HCT116 (cell line): Measurements from ENCODE around the gene HCFC2. TPM values are rescaled to one million over a fixed set of nuclear protein-coding genes. Genes with fewer than 3 reads are reported as not detected.
A peak's percentile ranks its signal among the peaks of the same experiment; 100 is the strongest.

Experiments
- ATAC-seq: fragments of 200-7000 bp; cut with Tn5 transposase; 2 replicates; pipeline ENCODE4 v1.9.1; 2020; ENCODE audit warnings: mild to moderate bottlenecking, moderate library complexity
- BruUV-seq: library from RNA; stranded (reverse); fragments of 400-500 nt; replicated peaks from 2 replicates; lab custom pipeline; 2021; lab: Mats Ljungman, UMichigan
- CTCF ChIA-PET: fragments of 300-600 bp; sonication (Branson Sonifier 250); formaldehyde crosslinking; loops from one replicate; lab custom pipeline; 2021; ENCODE audit warnings: antibody characterized with exemption; lab: Charles Lee
- POLR2A ChIA-PET: fragments of 300-600, 350-600 bp; sonication (Branson Sonifier 250); formaldehyde crosslinking; loops from one replicate; lab custom pipeline; 2021; ENCODE audit warnings: antibody characterized with exemption; lab: Charles Lee
- RAD21 ChIA-PET, 2 experiments: fragments of 300-600 bp; sonication (Branson Sonifier 250); formaldehyde crosslinking; loops; one replicate each; lab custom pipeline; 2023; ENCODE audit warnings: low total read pairs in 2 of 2; ENCODE audit not compliant: uncharacterized antibody in 2 of 2, unreplicated experiment in 2 of 2, low non-redundant PET in 1 of 2; lab: Charles Lee
- DNase-seq: peaks from one replicate; pipeline ENCODE4 v3.0.0-alpha.2; 2010; ENCODE audit warnings: low read depth, low spot score
- H2AFZ ChIP-seq: fragments of 200-600 bp; shearing (Covaris generic), sonication (generic); 2 replicates; pipeline ENCODE4 v1.6.1; 2017; ENCODE audit warnings: low read depth, mixed run types, mixed read lengths, antibody characterized with exemption, low read length; ENCODE audit not compliant: poor library complexity, severe bottlenecking
- H3K27ac ChIP-seq: 2 replicates; pipeline ENCODE4 v1.5.1; 2012; ENCODE audit warnings: low read depth, low read length
- H3K27me3 ChIP-seq: fragments of 200-600 bp; sonication (generic); 2 replicates; pipeline ENCODE4 v1.6.1; 2016; ENCODE audit warnings: mixed run types, low read length, mixed read lengths; ENCODE audit not compliant: insufficient read depth
- H3K36me3 ChIP-seq, 2 experiments: fragments of 200-500 bp in 1 of 2; fragments of 200-600 bp in 1 of 2; sonication (Bioruptor generic) in 1 of 2; sonication (generic) in 1 of 2; 2 replicates each; pipeline versions ENCODE4 v1.5.1 to v1.6.1; 2014 to 2016; ENCODE audit warnings: low read length in 2 of 2, inconsistent platforms in 1 of 2, mixed read lengths in 1 of 2, mixed run types in 1 of 2; ENCODE audit not compliant: insufficient read depth in 2 of 2, control insufficient read depth in 1 of 2
- H3K4me1 ChIP-seq, 2 experiments: fragments of 200-600 bp in 1 of 2; sonication (generic) in 1 of 2; 2 replicates each; pipeline versions ENCODE4 v1.5.1 to v1.6.1; 2012 to 2017; ENCODE audit warnings: low read length in 2 of 2, inconsistent platforms in 1 of 2, mild to moderate bottlenecking in 1 of 2, mixed read lengths in 1 of 2, mixed run types in 1 of 2, moderate library complexity in 1 of 2; ENCODE audit not compliant: insufficient read depth in 2 of 2, control insufficient read depth in 1 of 2
- H3K4me2 ChIP-seq: fragments of 200-600 bp; sonication (generic); 2 replicates; pipeline ENCODE4 v1.6.1; 2017; ENCODE audit warnings: mixed run types, low read length, mixed read lengths
- H3K4me3 ChIP-seq, 2 experiments: fragments of 200-600 bp in 1 of 2; sonication (generic) in 1 of 2; replicated peaks in 1 of 2; 2 replicates each; pipeline ENCODE4 v1.5.1; 2011 to 2016; ENCODE audit warnings: low read length in 2 of 2, control low read depth in 1 of 2, low read depth in 1 of 2, mild to moderate bottlenecking in 1 of 2, mixed read lengths in 1 of 2, mixed run types in 1 of 2
- H3K79me2 ChIP-seq: fragments of 200-600 bp; sonication (generic); 2 replicates; pipeline ENCODE4 v1.6.1; 2017; ENCODE audit warnings: mild to moderate bottlenecking, mixed run types, low read length, moderate library complexity, mixed read lengths; ENCODE audit not compliant: insufficient read depth
- H3K9ac ChIP-seq: fragments of 200-600 bp; sonication (generic); 2 replicates; pipeline ENCODE4 v1.6.1; 2016; ENCODE audit warnings: low read length, mixed read lengths
- H3K9me2 ChIP-seq: fragments of 200-600 bp; sonication (generic), shearing (Covaris generic); 2 replicates; pipeline ENCODE4 v1.6.1; 2017; ENCODE audit warnings: mixed run types, mild to moderate bottlenecking, moderate library complexity; ENCODE audit not compliant: insufficient read depth
- H3K9me3 ChIP-seq, 2 experiments: fragments of 200-500 bp in 1 of 2; fragments of 200-600 bp in 1 of 2; sonication (Bioruptor generic) in 1 of 2; sonication (generic) in 1 of 2; 2 replicates each; pipeline ENCODE4 v1.6.1; 2014 to 2017; ENCODE audit warnings: low read length in 2 of 2, mixed read lengths in 2 of 2, inconsistent platforms in 1 of 2, low read depth in 1 of 2, mild to moderate bottlenecking in 1 of 2, mixed run types in 1 of 2, moderate library complexity in 1 of 2; ENCODE audit not compliant: control insufficient read depth in 1 of 2, insufficient read depth in 1 of 2
- H4K20me1 ChIP-seq: fragments of 200-600 bp; sonication (generic), shearing (Covaris generic); 2 replicates; pipeline ENCODE4 v1.6.1; 2017; ENCODE audit warnings: mixed run types, mild to moderate bottlenecking, moderate library complexity; ENCODE audit not compliant: insufficient read depth
- CBX3 ChIP-seq: IDR thresholded peaks from 2 replicates; pipeline ENCODE4 v1.6.1; 2012; ENCODE audit warnings: low read depth
- CEBPB ChIP-seq: IDR thresholded peaks from 2 replicates; pipeline ENCODE4 v1.6.1; 2012; ENCODE audit warnings: low read depth
- EZH2 ChIP-seq: fragments of 200-600 bp; sonication (generic); IDR thresholded peaks from 2 replicates; pipeline ENCODE4 v1.6.1; 2017; ENCODE audit warnings: antibody characterized with exemption, mixed run types
- FOSL1 ChIP-seq: IDR thresholded peaks from 2 replicates; pipeline ENCODE4 v1.6.1; 2012; ENCODE audit warnings: low read depth
- POLR2A ChIP-seq: IDR thresholded peaks from 2 replicates; pipeline ENCODE4 v1.7.0; 2011; ENCODE audit warnings: borderline replicate concordance; ENCODE audit not compliant: insufficient read depth, insufficient read length; ENCODE audit errors: extremely low read depth
- POLR2AphosphoS5 ChIP-seq: IDR thresholded peaks from 2 replicates; pipeline ENCODE4 v1.6.1; 2011; ENCODE audit warnings: mild to moderate bottlenecking, low read depth, low read length, moderate library complexity
- SIN3A ChIP-seq: IDR thresholded peaks from 2 replicates; pipeline ENCODE4 v1.6.1; 2012; ENCODE audit warnings: low read depth
- TCF7L2 ChIP-seq: IDR thresholded peaks from 2 replicates; pipeline ENCODE4 v1.7.0; 2011; ENCODE audit warnings: borderline replicate concordance, inconsistent platforms; ENCODE audit not compliant: insufficient read depth, insufficient read length; ENCODE audit errors: extremely low read depth
- YY1 ChIP-seq: IDR thresholded peaks from 2 replicates; pipeline ENCODE4 v1.6.1; 2011; ENCODE audit warnings: low read length, low read depth, moderate library complexity, mild to moderate bottlenecking; ENCODE audit not compliant: insufficient replicate concordance; ENCODE audit errors: extremely low read depth
- ZFX ChIP-seq: fragments of 450-650 bp; IDR thresholded peaks from 2 replicates; pipeline ENCODE4 v1.6.1; 2017
- ZNF274 ChIP-seq: fragments of 200-500 bp; sonication (Bioruptor generic); IDR thresholded peaks from 2 replicates; pipeline ENCODE4 v1.6.1; 2014; ENCODE audit warnings: mild to moderate bottlenecking, low read depth, low read length, inconsistent platforms
- intact Hi-C: fragments of 100-400 bp; cut with micrococcal nuclease; formaldehyde crosslinking; loops from 2 replicates; pipeline ENCODE4 v1.10.0; 2022
- total RNA-seq: library from RNA; stranded (reverse); gene quantifications from one replicate; pipeline ENCODE4 v1.2.1, GENCODE V29; 2021; ENCODE audit not compliant: unreplicated experiment
- TF ChIP-seq, protein P1 (sequence below): IDR thresholded peaks from 2 replicates; pipeline ENCODE4 v1.6.1; 2011; ENCODE audit warnings: mild to moderate bottlenecking, low read length, moderate library complexity; ENCODE audit not compliant: insufficient replicate concordance; ENCODE audit errors: extremely low read depth
- TF ChIP-seq, protein P2 (sequence below): IDR thresholded peaks from 2 replicates; pipeline ENCODE4 v1.6.1; 2012
- TF ChIP-seq, protein P3 (sequence below): IDR thresholded peaks from 2 replicates; pipeline ENCODE4 v1.6.1; 2012; ENCODE audit warnings: low read depth
- TF ChIP-seq, protein P4 (sequence below), 3 experiments: fragments of 200-600 bp in 1 of 3; sonication (generic) in 1 of 3; IDR thresholded peaks in 2 of 3; conservative IDR thresholded peaks in 1 of 3; 2 replicates each; pipeline ENCODE4 v1.5.1; 2012 to 2017; ENCODE audit warnings: low read depth in 2 of 3, low read length in 2 of 3, antibody characterized with exemption in 1 of 3, borderline replicate concordance in 1 of 3, control low read depth in 1 of 3, mild to moderate bottlenecking in 1 of 3, mixed read lengths in 1 of 3, mixed run types in 1 of 3, moderate library complexity in 1 of 3; ENCODE audit not compliant: insufficient read depth in 1 of 3

HCFC2 gene
- total RNA-seq, 1 experiment from 2014 or later: 4.9 TPM

DNA sequence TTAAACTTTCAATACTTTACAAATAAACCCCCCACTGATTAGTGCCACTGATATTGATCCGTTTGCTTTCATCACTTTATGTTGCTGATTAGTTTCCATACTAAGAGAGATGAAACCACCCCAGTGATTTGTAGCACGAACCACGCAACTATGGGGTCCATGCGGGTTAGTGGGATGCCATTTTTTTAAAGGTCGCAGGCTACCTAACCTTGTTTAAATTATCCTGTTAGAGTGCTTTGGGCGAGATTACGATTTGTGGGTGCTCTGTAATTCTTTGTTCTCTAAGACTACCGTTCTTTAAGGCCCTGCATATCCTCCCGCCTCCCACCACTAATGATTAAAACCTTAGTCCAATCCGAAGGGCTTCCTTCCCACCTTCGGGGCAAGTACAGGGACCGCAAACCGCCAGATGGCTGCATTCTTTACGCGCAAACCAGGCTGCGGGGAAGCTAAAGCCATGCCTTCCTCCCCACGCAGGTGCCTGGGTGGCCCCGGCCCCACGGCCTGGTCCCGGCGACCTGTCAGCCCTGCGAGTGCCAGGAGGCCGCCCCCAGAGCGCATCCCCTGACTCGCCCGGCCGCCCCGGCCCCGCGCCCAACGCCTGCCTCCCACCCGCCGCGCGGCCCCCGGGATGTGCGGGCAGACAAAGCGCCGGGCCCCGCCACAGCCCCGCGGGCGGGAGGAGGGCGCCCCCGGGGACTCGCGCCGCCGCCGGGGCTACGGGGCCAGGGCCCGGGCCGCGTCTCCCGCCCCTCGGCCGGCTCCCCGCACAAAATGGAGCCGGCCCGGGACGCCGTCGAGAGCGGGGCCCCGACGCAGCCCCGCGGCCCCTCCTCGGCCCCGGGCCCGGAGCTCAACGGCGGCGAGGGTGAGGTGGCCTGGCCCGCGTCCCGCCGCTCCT lies 72.9 kb downstream of the HCFC2 start:
- ChIA-PET RAD21 (no interaction called here), POLR2A (interaction anchor here (0.7 to 1.4 kb wide), 2 partner anchors 9 to 151 kb away, joined by 3 to 4 read pairs; no protein-coding TSS in a partner anchor), CTCF (interaction anchor here (1.7 kb wide), 1 partner anchor 28 kb away, joined by 4 read pairs; no protein-coding TSS in a partner anchor)
- Histone ChIP-seq H3K9ac (peak overlapping the region; percentile 79), H3K79me2 (peaks cover 30% of the 10 kb centered on the region), H3K36me3 (peaks cover 2 to 9% of the 10 kb centered on the region in 2 experiments; a peak in 3 of 4 replicates), H3K9me2 (no peaks in the 10 kb centered on the region), H3K9me3 (no peaks in the 10 kb centered on the region), H3K27ac (peak overlapping the region; percentile 94), H3K4me2 (peak overlapping the region; percentile 86), H3K4me1 (peaks cover 12 to 21% of the 10 kb centered on the region in 2 experiments), H3K4me3 (peak overlapping the region; percentile 77 to 89), H2AFZ (no peak overlapping the region), H3K27me3 (no peaks in the 10 kb centered on the region), H4K20me1 (no peaks in the 10 kb centered on the region)
- no TSS peak for BruUV-seq
- peak; percentile 23 for ATAC-seq
- DNase-seq: no peak
- intact Hi-C loops: no loop called here
- TF ChIP-seq ZNF274 (no peak), CEBPB (no peak), YY1 (no peak), TCF7L2 (no peak), FOSL1 (no peak), POLR2AphosphoS5 (peak; percentile 20; the same call in 1 of the 2 replicates), SIN3A (no peak), POLR2A (no peak), ZFX (peak; percentile 92; the same call in 1 of the 2 replicates), CBX3 (no peak), EZH2 (no peak)
- TF ChIP-seq, protein P1, sequence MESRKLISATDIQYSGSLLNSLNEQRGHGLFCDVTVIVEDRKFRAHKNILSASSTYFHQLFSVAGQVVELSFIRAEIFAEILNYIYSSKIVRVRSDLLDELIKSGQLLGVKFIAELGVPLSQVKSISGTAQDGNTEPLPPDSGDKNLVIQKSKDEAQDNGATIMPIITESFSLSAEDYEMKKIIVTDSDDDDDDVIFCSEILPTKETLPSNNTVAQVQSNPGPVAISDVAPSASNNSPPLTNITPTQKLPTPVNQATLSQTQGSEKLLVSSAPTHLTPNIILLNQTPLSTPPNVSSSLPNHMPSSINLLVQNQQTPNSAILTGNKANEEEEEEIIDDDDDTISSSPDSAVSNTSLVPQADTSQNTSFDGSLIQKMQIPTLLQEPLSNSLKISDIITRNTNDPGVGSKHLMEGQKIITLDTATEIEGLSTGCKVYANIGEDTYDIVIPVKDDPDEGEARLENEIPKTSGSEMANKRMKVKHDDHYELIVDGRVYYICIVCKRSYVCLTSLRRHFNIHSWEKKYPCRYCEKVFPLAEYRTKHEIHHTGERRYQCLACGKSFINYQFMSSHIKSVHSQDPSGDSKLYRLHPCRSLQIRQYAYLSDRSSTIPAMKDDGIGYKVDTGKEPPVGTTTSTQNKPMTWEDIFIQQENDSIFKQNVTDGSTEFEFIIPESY: no peak
- TF ChIP-seq, protein P2, sequence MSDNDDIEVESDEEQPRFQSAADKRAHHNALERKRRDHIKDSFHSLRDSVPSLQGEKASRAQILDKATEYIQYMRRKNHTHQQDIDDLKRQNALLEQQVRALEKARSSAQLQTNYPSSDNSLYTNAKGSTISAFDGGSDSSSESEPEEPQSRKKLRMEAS: no peak
- TF ChIP-seq, protein P3, sequence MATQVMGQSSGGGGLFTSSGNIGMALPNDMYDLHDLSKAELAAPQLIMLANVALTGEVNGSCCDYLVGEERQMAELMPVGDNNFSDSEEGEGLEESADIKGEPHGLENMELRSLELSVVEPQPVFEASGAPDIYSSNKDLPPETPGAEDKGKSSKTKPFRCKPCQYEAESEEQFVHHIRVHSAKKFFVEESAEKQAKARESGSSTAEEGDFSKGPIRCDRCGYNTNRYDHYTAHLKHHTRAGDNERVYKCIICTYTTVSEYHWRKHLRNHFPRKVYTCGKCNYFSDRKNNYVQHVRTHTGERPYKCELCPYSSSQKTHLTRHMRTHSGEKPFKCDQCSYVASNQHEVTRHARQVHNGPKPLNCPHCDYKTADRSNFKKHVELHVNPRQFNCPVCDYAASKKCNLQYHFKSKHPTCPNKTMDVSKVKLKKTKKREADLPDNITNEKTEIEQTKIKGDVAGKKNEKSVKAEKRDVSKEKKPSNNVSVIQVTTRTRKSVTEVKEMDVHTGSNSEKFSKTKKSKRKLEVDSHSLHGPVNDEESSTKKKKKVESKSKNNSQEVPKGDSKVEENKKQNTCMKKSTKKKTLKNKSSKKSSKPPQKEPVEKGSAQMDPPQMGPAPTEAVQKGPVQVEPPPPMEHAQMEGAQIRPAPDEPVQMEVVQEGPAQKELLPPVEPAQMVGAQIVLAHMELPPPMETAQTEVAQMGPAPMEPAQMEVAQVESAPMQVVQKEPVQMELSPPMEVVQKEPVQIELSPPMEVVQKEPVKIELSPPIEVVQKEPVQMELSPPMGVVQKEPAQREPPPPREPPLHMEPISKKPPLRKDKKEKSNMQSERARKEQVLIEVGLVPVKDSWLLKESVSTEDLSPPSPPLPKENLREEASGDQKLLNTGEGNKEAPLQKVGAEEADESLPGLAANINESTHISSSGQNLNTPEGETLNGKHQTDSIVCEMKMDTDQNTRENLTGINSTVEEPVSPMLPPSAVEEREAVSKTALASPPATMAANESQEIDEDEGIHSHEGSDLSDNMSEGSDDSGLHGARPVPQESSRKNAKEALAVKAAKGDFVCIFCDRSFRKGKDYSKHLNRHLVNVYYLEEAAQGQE: no peak
- TF ChIP-seq, protein P4, sequence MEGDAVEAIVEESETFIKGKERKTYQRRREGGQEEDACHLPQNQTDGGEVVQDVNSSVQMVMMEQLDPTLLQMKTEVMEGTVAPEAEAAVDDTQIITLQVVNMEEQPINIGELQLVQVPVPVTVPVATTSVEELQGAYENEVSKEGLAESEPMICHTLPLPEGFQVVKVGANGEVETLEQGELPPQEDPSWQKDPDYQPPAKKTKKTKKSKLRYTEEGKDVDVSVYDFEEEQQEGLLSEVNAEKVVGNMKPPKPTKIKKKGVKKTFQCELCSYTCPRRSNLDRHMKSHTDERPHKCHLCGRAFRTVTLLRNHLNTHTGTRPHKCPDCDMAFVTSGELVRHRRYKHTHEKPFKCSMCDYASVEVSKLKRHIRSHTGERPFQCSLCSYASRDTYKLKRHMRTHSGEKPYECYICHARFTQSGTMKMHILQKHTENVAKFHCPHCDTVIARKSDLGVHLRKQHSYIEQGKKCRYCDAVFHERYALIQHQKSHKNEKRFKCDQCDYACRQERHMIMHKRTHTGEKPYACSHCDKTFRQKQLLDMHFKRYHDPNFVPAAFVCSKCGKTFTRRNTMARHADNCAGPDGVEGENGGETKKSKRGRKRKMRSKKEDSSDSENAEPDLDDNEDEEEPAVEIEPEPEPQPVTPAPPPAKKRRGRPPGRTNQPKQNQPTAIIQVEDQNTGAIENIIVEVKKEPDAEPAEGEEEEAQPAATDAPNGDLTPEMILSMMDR (IDR thresholded peaks at IDR 0.05 in 2 of 3, conservative IDR thresholded peaks at IDR 0.05 in 1 of 3; ENCODE audit: borderline replicate concordance in 1 of 3, insufficient read depth in 1 of 3, low read depth in 2 of 3, low read length in 2 of 3): no peak
